Activated effector memory CD4-positive, alpha-beta T cell treated with anti-CD3 and anti-CD28 coated beads, Interleukin-2, amount 50 U/mL, for 16 hours (primary cell): ENCODE data around the gene PFAS.
"Not testable (repeated sequence)": the region's sequence is repeated elsewhere in the genome, so short reads cannot be mapped to it uniquely, and the experiment has no call there.

ENCODE experiments used
- DNase-seq: peaks from one replicate; pipeline ENCODE4 v3.0.0-alpha.2; 2020

The PFAS gene

GRCh38 chr17:8225813-8226535 lies 23.1 kb upstream of the PFAS start:
- DNase-seq: peak; percentile 83

- peak; percentile 70 for DNase-seq
Measured at GRCh38 chr17:8226536-8227237, 22.4 kb upstream of the PFAS start.

GRCh38 chr17:8227238-8227581 lies 21.9 kb upstream of the PFAS start:
- DNase-seq: no peak

GRCh38 chr17:8231701-8232100 lies 17.4 kb upstream of the PFAS start:
- no peak for DNase-seq

GRCh38 chr17:8234361-8235270 lies 14.5 kb upstream of the PFAS start:
- no peak for DNase-seq

- no peak for DNase-seq
Measured at GRCh38 chr17:8235676-8236075, 13.4 kb upstream of the PFAS start.

GRCh38 chr17:8237175-8237574 lies 11.9 kb upstream of the PFAS start:
- DNase-seq: no peak

GRCh38 chr17:8237886-8238285 lies 11.2 kb upstream of the PFAS start:
- no peak for DNase-seq

- DNase-seq: peak; percentile 69
Measured at GRCh38 chr17:8243827-8244226, 5.3 kb upstream of the PFAS start.

- no peak for DNase-seq
Measured at GRCh38 chr17:8244768-8245167, 4.3 kb upstream of the PFAS start.

GRCh38 chr17:8249621-8250500 lies 772 bp downstream of the PFAS start:
- no peak for DNase-seq

- not testable (repeated sequence) for DNase-seq
Measured at GRCh38 chr17:8251411-8251810, 2.3 kb downstream of the PFAS start.

- DNase-seq: no peak
Measured at GRCh38 chr17:8253801-8254200, 4.7 kb downstream of the PFAS start.

- no peak for DNase-seq
Measured at GRCh38 chr17:8254881-8255280, 5.8 kb downstream of the PFAS start.

- DNase-seq: no peak
Measured at GRCh38 chr17:8255499-8255898, 6.4 kb downstream of the PFAS start.

GRCh38 chr17:8256291-8256690 lies 7.2 kb downstream of the PFAS start:
- DNase-seq: no peak

GRCh38 chr17:8256691-8257090 lies 7.6 kb downstream of the PFAS start:
- no peak for DNase-seq

GRCh38 chr17:8257801-8258200 lies 8.7 kb downstream of the PFAS start:
- no peak for DNase-seq

- no peak for DNase-seq
Measured at GRCh38 chr17:8264320-8264719, 15.2 kb downstream of the PFAS start.

- no peak for DNase-seq
Measured at GRCh38 chr17:8264836-8265542, 15.9 kb downstream of the PFAS start.

GRCh38 chr17:8266648-8267479 lies 17.8 kb downstream of the PFAS start:
- DNase-seq: no peak
